HG03571 (cell line): ENCODE data around the gene SYP.
"Not testable (repeated sequence)": the region's sequence is repeated elsewhere in the genome, so short reads cannot be mapped to it uniquely, and the experiment has no call there.

Experiments used
- ATAC-seq: cut with Tn5 transposase; IDR thresholded peaks from one replicate; pipeline ENCODE4 v1.9.1; 2021; ENCODE audit not compliant: unreplicated experiment

SYP gene

GRCh38 chrX:49143154-49143553, 56.8 kb downstream of the SYP start:
- not testable (repeated sequence) for ATAC-seq

GRCh38 chrX:49142264-49142663, 57.7 kb downstream of the SYP start:
- ATAC-seq: not testable (repeated sequence)

- no peak for ATAC-seq
Measured at GRCh38 chrX:49139713-49140112, 60.3 kb downstream of the SYP start.
